ENCODE data around the gene RPS27L.
"Not testable (repeated sequence)": the region's sequence is repeated elsewhere in the genome, so short reads cannot be mapped to it uniquely, and the experiment has no call there.

RPS27L gene

DNA sequence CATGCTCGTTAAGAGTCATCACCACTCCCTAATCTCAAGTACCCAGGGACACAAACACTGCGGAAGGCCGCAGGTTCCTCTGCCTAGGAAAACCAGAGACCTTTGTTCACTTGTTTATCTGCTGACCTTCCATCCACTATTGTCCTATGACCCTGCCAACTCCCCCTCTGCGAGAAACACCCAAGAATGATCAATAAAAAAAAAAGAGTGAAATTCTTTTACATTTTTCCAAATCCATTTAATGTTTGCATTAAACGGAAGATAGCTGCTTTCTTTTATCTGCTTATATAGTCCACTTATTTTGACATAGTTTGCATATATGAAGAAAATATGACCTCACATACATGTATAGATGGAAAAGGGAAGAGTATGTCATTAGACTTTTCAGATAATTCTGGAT, 57.7 kb downstream of the RPS27L start:
- DNase-seq (ENCODE audit: low read depth in 2 of 2), result not testable (repeated sequence)

DNA sequence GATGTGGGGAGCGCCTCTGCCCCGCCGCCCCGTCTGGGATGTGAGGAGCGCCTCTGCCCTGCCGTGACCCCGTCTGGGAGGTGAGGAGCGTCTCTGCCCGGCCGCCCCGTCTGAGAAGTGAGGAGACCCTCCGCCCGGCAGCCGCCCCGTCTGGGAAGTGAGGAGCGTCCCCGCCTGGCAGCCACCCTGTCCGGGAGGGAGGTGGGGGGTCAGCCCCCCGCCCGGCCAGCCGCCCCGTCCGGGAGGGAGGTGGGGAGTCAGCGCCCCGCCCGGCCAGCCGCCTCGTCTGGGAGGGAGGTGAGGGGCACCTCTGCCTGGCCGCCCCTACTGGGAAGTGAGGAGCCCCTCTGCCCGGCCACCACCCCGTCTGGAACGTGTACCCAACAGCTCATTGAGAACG, 58.4 kb downstream of the RPS27L start:
- DNase-seq (ENCODE audit: low read depth in 2 of 2), result not testable (repeated sequence)
